HFF-Myc (cell line): Measurements from ENCODE around the gene AHRR.
"Not testable (repeated sequence)": the region's sequence is repeated elsewhere in the genome, so short reads cannot be mapped to it uniquely, and the experiment has no call there.

Experiments used
- DNase-seq: peaks from one replicate; pipeline ENCODE4 v3.0.0-alpha.2; 2011; ENCODE audit warnings: low read depth; ENCODE audit errors: extremely low read depth
- H3K4me3 ChIP-seq: replicated peaks from 2 replicates; pipeline ENCODE4 v1.5.1; 2011; ENCODE audit warnings: low read depth, mild to moderate bottlenecking, control low read depth, low read length
- TF ChIP-seq, protein P1 (sequence below): IDR thresholded peaks from 2 replicates; pipeline ENCODE4 v1.5.1; 2012; ENCODE audit warnings: mild to moderate bottlenecking, low read depth, low read length, control low read depth; ENCODE audit errors: missing control alignments

The AHRR gene

DNA sequence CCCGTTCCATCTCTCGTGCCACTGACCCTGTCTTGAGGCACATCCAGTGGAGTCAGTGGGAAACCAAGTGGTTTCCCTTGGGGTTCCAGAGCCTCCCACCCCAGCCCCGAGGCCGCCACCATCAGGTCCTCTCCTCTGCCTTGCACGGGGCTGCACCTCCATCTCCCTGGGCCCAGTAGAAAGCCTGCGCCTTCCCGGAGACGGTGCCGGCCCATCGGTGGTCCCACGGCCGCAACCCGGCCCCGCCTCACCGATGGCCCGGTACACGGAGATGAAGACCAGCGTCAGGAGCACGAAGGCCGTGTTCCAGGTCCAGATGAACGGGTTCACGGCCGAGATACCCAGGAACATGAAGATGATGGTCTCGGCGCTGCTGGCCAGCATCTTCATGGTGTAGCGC, 161.5 kb downstream of the AHRR start:
- no peak for DNase-seq
- no peak overlapping the region for H3K4me3 ChIP-seq
- TF ChIP-seq, protein P1, sequence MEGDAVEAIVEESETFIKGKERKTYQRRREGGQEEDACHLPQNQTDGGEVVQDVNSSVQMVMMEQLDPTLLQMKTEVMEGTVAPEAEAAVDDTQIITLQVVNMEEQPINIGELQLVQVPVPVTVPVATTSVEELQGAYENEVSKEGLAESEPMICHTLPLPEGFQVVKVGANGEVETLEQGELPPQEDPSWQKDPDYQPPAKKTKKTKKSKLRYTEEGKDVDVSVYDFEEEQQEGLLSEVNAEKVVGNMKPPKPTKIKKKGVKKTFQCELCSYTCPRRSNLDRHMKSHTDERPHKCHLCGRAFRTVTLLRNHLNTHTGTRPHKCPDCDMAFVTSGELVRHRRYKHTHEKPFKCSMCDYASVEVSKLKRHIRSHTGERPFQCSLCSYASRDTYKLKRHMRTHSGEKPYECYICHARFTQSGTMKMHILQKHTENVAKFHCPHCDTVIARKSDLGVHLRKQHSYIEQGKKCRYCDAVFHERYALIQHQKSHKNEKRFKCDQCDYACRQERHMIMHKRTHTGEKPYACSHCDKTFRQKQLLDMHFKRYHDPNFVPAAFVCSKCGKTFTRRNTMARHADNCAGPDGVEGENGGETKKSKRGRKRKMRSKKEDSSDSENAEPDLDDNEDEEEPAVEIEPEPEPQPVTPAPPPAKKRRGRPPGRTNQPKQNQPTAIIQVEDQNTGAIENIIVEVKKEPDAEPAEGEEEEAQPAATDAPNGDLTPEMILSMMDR = no peak

DNA sequence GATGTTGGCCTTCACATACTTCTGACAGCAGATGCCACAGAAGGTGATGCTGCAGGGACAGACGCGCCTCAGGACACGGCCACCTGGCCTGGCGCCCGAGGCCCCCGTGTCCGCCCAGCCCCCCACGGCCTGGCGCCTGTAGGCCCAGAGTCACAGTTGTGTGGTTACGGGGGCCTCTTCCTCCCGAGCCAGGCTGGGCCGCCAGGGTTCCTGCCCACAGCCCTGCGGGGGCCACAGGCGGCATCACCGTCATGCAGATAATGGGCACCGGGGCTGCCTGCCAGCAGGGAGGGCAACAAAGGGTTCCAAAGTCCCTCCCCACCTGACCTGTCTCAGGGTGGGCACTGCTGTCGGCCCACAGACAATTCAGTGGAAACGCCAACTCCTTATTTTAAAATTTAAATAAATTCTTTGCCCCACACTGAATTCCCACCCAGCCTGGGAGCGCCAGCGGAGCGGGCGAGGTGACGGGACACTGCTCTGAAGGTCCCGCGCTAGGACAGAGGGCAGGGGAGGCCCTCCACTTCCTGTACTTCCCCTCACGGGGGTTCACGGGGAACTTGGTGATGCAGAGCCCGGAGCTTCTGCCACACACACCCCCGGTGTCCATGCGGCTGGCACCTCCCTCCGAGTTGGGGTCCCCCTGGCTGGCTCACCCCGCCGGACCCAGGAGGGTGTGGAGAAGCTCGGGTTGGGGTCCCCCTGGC, 162.1 kb downstream of the AHRR start:
- no peak overlapping the region for H3K4me3 ChIP-seq
- DNase-seq = no peak
- TF ChIP-seq, protein P1 = no peak

DNA sequence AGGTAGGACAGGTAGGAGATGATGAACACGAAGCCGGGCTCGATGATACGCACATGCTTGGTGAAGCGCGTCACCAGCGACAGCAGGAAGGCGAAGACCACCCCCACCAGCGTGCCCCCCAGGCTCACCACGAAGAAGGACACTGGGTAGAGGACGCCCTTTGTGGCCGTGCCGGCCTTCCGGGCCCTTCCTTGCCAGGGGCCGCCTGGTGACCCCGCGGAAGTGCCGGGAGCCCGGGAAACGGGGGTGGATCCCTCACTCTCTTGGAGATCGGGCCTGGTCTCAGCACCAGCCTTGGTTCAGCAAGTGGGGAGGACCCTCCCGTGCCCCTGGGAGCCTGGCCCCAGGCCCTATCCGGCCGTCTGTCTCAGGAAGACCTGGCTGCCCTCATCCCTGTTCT, 163.0 kb downstream of the AHRR start:
- H3K4me3 ChIP-seq = no peak overlapping the region
- TF ChIP-seq, protein P1 = no peak
- no peak for DNase-seq

DNA sequence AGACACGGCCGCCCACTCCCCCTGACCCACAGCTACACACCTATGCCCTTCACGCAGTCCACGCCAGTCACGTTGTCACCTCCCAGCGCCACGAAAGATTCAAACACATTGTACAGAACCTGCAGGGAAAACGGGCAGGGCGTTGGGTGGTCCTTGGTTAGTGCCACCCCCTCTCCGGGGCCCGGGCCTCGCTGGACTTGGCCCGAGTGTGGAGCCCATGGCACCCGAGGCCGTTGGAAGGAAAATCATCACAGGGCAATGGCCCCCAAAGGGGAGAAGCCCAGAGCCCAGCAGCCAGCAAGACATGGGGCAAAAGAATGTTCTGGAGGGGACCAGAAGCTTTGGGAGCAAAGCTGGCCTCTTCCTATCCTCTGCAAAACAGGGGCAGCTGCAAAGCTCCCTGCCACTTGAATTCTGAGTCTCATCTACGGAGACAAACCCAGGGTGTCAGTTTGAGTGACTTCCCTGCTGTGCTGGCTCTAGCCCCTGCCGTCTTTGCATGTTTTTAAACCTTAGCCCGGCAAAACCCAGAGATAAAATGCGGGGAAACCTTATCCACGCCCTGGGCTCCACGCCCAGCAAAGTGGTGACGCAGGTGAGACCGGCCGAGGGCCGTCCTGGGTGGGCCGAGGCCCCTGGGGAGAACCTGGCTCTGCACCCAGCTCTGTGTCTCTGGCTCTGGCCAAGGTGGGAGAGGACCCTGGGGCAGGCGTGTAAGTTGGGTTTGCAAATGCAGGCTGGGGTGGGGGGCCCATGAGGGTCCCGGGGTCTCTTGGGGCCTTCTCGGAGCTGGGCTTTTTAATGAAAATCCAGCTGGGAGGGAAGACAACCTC, 163.8 kb downstream of the AHRR start:
- TF ChIP-seq, protein P1 = no peak
- no peak overlapping the region for H3K4me3 ChIP-seq
- DNase-seq = no peak

DNA sequence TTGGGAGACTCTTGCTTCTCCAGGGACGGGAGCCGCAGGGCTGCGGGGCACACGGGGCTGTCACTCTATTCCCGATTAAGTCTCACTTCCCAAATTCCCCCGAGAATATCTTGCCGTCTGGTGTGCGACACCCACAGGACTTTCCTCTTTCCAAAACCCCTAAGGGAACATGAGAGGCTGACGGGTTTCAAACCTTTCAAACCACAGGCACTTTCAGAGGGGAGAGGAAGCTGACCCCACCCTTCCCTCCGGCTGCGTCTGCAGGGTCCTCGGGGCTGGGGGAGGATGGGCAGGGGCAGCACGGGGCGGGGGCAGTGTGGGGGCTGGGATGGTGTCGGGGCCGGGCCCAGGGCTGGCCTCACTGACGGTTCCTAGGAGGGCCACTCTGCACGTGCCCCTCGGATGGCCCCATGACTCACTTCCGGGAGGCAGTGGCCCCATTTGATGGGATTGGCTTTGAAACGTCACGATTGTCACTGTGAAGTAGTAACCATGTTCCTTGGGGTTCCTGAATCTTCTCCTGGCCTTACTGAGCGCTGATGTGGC, 164.5 kb downstream of the AHRR start:
- no peak overlapping the region for H3K4me3 ChIP-seq
- no peak for DNase-seq
- TF ChIP-seq, protein P1 = no peak

DNA sequence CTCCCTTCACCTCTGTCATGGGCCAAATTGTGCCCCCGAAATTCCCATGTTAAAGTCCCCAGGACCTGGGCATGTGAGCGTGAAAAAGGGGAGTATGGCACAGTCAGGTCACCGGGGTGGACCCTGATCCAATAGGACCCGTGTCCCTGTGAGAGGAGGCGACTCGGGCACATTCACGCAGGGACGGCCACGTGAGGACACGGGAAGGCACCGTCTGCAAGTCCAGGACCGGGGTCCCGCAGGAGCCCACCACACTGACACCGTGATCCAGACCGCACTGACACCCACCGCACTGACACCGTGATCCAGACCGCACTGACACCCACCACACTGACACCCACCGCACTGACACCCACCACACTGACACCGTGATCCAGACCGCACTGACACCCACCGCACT, 165.1 kb downstream of the AHRR start:
- H3K4me3 ChIP-seq, DNase-seq: not testable (repeated sequence)
